HG03039 (cell line): Measurements from ENCODE around the gene KRT16.
"Not testable (repeated sequence)": the region's sequence is repeated elsewhere in the genome, so short reads cannot be mapped to it uniquely, and the experiment has no call there.

Source experiments
- ATAC-seq: cut with Tn5 transposase; IDR thresholded peaks from one replicate; pipeline ENCODE4 v1.9.1; 2021; ENCODE audit warnings: mild to moderate bottlenecking, moderate library complexity; ENCODE audit not compliant: unreplicated experiment

The KRT16 gene

DNA sequence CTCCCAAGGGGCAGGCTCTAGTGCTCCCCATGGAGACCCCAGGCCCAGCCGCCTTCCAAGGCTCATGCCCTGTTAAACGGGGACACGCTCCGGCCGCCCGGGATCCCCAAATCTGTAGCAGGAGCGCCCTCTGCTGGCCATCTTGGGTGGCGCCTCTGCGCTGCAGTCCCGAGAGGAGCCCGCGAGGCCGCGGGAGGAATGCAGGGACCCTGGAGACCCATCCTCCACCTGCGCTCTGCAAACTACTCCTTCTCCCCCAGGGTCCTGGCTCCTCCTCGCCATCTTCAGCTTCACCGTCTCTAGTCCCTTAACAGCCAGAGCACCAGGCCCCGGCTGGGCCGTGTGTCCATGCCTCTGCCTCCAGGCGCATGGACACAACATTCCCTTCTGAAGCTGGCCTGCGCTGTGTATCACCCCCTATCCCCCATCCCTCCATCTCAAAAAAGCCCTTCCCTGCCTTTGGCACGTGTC, 35.4 kb upstream of the KRT16 start:
- no peak for ATAC-seq

DNA sequence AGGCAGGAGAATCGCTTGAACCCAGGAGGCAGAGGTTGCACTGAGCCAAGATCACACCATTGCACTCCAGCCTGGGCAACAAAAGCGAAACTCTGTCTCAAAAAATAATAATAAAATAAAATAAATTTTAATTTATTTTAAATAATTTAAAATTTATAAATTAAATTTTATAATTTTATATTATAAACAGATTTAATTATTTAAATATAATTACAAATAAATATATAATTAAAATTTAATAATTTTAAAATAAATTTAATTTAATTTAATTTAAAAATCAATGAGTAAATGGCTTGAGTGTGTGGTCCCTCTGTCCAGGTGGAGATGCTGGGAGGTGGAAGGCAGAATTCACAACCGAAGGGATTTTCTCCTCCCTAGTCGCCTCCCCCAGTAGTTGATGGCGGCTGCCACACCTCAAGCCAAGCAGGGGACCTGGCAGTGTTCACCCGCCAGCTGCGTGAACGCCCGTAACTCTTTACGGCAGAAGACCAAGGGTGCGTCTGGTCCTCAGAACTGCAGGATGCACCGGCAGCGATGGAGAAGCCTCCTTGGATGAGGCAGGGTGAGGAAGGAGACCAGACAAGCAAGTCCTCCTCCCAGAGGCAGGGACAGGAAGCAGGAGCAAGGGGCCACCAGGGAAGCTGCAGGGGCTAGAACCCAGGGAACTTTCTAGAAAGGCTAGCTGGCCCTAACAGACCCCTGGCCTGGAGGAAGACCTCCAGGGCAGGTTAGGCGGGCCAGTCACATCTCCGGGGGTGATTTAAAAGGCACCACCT, 34.7 kb upstream of the KRT16 start:
- ATAC-seq = no peak

GRCh38 chr17:41642252-41643156, 29.9 kb upstream of the KRT16 start:
- no peak for ATAC-seq

DNA sequence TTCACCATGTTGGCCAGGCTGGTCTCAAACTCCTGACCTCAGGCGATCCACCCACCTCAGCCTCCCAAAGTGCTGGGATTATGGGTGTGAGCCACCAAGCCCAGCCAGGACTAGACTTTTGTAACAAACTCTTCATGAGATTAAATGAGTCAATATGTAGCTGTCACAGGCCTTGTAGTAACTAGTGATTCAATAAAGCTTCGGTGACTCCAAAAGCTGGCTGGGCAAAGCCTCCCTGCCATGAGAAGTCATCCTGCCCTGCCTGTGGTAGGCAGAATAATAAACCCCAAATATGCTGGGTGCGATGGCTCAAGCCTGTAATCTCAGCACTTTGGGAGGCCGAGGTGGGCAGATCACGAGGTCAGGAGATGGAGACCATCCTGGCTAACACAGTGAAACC, 28.0 kb upstream of the KRT16 start:
- not testable (repeated sequence) for ATAC-seq

GRCh38 chr17:41639492-41640473, 27.2 kb upstream of the KRT16 start:
- no peak for ATAC-seq

DNA sequence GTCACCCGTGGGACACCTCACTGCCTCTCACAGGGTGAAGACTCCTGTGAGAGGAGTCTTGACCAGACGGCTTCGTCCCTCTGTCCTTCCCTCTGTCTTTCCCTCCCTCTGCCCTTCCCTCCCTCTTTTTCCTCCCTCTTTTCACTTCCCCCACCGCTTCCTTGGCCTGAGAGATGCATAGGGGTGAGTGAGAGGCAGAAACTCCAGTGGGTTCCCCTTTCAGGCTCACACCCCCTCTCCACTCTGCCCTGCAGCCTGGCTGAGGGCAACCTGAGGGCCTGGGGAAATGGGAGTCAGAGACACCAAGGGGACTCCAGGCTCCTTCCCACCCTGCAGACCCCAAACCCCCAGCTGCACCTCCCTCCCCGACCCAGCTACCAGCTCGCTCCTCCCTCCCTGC, 26.4 kb upstream of the KRT16 start:
- ATAC-seq = no peak

GRCh38 chr17:41638194-41638593, 25.6 kb upstream of the KRT16 start:
- ATAC-seq = no peak

- no peak for ATAC-seq
Measured at GRCh38 chr17:41636652-41637051, 24.1 kb upstream of the KRT16 start.

DNA sequence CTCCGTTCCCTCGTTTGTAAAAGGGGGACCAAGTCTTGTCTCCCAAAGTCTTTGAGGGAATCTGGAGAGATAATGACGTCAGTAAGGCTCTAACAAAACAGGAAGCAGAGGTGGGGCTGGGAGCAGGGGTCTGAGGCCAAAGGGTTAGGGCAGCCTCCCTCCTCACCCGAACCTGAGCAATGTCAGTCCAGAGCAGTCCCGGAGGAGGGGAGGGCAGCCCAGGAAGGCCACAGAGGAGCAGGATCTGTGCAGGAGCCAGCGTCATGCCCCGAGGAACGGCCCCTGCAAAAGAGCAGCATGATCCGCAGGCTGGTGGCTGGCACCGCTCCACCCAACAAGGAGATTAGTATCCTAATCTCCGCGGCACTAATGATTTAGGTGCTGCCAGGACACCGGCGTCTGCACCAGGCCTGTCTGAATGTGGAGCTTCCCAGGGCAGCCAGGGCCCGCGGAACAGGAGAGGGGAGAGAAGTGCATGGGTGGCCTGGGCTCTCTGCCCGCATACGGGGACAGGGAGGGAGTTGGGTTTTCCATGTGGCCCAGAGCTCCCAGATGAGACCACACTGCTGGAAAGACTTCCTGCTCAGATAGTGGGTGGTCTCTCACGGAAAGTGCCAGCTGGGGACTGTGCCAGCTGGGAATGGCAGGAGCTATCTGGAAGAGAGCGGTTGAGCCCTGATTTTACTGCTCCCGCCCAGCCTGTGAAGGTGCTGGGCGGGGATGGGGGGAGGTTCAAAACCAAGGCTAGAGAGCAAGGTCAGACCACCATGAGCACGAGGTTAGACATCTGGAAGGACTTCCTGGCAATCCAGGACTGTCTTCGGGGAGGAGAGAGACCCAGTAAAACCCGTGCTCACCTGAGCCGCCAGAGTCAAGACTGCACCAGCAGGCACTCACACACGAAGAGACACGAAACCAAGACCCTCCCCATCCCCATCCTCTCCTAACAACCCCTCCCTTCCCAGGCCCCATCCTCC, 22.8 kb upstream of the KRT16 start:
- ATAC-seq = no peak

- ATAC-seq = no peak
Measured at GRCh38 chr17:41634639-41635038, 22.1 kb upstream of the KRT16 start.

DNA sequence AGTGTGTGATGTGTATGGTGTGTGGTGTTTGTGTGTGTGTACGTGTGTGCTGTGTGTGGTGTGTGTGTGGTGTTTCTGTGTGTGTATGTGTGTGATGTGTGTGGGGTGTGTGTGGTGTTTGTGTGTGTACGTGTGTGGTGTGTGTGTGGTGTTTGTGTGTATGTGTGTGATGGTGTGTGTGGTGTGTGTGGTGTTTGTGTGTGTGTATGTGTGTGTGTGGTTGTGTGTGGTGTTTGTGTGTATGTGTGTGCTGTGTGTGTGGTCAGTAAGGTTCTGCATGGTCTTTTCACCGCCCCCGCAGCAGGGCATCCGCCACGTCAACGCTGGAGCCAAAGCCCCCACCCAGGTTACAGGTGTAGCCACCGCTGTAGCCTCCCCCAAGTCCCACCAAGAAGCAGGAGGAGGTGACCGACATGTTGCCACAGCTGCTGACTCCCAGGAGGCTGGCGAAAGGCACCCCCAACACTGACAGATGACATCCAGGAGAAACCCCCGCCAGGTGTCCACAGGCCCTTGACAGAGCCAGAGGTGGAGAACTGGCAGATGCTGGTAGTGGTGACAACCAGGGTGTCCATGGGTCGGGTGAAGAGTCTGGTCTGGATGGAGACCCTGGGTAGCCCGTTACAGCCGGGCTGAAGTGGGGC, 21.1 kb upstream of the KRT16 start:
- ATAC-seq = no peak

DNA sequence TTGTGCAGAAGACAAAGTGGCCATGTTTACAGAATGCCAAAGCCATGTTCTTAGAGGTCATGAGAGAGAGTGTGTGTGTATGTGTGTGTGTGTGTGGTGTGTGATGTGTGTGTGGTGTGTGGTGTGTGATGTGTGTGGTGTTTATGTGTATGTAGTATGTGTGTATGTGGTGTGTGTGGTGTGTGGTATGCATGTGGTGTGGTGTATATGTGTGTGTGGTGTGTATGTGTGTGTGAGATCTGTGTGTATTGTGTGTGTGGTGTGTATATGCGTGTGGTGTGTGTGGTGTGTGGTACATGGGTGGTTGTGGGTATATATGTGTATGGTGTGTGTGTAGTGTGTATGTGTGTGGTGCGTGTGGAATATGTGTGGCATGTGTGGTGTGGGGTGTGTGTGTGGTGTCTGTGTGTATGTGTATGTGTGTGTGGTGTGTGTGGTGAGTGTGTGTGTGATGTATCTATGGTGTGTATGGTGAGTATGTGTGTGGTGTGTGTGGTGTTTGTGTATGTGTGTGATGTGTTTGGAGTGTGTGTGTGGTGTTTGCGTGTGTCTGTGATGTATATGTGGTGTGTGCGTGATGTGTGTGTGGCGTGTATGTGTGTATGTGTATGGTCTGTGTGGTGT, 20.0 kb upstream of the KRT16 start:
- no peak for ATAC-seq

DNA sequence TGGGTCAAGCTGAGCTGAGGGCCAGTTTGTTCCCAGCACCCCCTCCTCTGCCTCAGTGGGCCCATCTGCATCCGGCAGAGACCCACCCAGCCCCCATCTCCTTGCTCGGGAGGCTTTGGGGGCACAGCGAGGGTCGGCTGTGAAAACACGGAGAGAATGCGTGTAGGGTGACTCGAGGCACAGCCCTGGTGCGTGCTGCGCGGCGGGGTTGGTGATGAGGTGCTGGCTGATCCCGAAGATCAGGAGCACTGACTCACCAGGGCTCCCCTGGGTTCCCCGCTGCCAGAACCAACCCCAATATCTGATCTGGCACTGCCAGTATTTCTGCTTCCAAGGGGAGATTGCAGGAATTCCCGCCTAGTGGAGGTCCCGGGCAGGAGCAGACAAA, 19.3 kb upstream of the KRT16 start:
- ATAC-seq = no peak

DNA sequence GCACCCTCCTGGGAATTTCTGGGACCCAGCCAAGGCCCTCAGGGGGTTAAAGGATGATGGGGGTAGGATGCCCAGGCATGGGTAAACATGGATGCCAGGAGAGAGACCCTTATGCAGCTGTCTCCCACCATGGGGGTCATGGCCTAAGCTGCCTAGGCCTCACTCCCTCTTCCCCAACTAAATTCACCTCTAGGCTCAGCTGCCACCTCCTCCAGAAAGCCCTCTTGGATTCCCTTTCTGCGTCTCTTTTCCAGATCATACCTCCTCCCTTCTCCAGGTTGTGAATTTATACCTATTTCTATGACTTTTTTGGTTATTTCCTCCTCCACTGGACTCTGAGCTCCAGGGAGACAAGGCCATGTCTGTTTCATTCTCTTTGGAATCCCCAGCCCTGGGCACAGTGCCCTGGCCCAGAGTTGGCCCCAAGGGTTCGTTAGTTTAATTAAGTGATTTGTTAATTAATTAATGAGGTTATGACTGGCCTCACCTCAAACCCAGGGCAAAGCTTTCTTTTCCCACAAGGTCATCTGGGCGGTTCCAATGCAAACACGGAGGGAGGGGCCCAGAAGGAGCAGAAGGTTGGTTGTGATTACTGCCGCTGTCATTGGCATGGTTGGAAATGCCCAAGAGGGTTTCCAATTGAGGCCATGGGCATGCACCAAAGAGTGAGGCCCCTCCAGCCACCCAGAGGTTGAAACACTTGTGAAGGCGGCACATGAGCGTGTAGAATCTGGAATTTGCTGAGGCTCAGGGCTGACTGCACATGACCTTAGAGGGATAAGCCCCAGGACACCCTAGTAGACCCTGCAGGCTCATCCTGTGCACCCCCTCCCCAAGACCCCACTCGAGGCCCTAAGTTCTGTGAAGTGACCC, 18.7 kb upstream of the KRT16 start:
- no peak for ATAC-seq

GRCh38 chr17:41629826-41630670, 17.5 kb upstream of the KRT16 start:
- ATAC-seq = no peak

DNA sequence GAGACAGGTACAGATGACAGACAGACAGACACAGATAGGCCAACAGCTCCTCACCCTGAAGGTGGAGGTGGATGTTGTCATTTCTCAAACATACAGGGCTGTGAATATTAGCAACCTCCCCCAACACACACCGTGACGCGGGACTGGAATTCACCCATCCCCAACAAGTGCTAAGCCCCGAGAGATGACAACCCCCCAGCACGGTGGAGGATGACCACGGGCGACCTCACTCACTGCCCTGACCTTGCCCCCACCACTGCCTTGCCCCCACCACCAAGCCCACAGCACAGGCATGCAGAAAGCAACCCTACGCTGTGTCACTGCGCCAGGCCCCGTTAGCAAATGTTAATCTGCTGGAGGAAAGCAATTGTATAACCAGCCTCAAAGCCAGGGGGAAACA, 16.7 kb upstream of the KRT16 start:
- ATAC-seq = no peak
